ENCODE data around the gene KRTAP4-9.
"Not testable (repeated sequence)": the region's sequence is repeated elsewhere in the genome, so short reads cannot be mapped to it uniquely, and the experiment has no call there.

The KRTAP4-9 gene

DNA sequence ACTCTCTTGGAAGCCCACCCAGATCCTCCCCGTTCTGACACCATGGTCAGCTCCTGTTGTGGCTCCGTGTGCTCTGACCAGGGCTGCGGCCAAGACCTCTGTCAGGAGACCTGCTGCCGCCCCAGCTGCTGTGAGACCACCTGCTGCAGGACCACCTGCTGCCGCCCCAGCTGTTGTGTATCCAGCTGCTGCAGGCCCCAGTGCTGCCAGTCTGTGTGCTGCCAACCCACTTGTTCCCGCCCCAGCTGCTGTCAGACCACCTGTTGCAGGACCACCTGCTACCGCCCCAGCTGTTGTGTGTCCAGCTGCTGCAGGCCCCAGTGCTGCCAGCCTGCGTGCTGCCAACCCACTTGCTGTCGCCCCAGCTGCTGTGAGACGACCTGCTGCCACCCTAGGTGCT is at the start of gene KRTAP4-9:
Gene KRTAP4-9, plus strand, starts transcription at position 43 of the 400 bp plus-strand sequence. Its CDS starts 0 bp downstream, at position 43.
- not testable (repeated sequence) for FAIRE-seq; DNase-seq (ENCODE audit: insufficient read length, low spot score)

GRCh38 chr17:41057547-41057946 is 47.6 kb upstream of the KRTAP4-9 start:
- FAIRE-seq (no peak), DNase-seq (ENCODE audit: insufficient read length, low spot score) (no peak)

GRCh38 chr17:41058741-41059140 is 46.4 kb upstream of the KRTAP4-9 start:
- no peak for FAIRE-seq
- no peak for DNase-seq (ENCODE audit: insufficient read length, low spot score)

DNA sequence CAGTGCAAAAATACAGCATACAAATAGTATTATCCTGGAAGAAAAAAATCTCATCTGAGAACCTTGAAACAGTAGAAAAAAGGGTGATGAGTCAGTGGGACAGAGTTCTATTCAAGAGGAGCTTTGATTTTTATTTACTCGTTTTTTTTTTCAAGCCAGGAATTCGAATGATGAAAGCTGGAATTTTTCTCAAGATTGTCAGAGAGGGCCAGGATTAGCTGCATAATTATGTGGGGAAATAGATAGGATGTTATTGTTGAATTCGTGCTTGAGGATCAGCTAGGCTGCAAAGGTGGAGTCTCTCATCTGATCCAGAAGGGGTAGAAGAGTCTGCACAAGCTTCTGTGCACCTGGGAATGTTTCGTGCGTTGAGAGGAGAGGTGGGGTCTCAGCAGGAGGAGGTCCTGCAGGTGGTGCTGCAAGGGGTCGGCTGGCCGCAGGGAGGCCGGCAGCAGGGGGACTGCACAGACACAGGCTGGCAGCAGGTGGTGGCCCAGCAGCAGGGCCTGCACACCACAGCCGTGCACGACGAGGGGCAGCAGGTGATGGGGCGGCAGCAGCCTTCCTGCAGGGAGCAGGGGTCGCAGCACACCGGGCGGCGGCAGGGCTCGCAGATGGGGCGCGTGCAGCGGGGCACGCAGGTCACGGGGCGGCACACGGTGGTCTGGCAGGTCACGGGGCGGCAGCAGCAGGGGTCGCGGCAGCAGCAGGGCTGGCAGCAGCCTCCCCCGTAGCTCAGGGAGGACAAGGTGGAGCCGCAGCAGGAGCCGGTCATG is 45.7 kb upstream of the KRTAP4-9 start:
- not testable (repeated sequence) for FAIRE-seq; DNase-seq (ENCODE audit: insufficient read length, low spot score)

DNA sequence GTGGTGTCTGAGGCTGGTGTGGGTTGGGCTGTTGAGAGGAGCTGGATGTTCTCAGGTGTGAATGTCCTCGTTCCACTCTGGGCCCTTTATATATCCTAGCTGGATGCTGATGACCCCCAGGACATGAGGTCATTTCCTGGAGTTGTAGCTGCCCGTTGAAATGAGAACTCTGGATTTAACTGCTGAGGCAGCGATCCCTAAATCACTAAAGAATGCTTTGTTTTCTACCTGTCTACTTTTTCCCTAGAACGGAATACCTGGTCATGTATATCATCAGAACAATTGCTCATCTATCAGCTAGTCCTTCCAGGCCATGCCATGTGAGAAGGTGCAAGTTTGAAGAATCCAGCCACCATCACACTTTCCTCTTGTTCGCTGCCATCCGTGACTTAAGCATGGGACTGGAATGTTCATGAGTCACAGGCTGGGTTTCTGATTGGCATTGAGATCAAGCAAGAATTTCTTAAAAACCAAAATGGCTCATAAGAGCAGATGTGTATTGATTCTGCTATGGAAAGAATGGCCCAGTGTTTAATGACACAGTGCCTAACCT is 45.1 kb upstream of the KRTAP4-9 start, which contains the start of gene KRTAP2-3:
Gene KRTAP2-3, minus strand, starts transcription at position 63 of the 553 bp plus-strand sequence. CDS start 64 bp downstream, outside the sequence.
- FAIRE-seq: no peak
- no peak for DNase-seq (ENCODE audit: insufficient read length, low spot score)

- no peak for DNase-seq (ENCODE audit: insufficient read length, low spot score)
These were observed 43.2 kb upstream of the KRTAP4-9 start for GRCh38 chr17:41061964-41062363.

DNA sequence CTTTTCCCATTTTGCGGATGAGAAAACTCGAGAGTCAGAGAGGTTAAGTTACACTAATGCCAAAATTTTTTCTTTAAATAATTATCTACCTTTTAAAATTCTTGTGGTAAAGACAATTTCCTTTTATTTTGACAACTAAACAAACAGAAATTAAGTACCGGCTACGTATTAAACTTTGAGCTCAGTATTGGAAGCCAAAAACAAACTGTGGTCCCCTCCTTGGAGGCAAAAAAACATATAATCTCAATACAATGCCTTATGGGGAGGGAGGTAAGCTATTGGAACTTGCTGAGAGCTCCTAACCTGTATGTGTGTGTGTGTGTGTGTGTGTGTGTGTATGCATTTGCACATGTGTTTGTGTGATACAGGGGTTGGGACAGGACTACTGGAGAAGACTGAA is 41.7 kb upstream of the KRTAP4-9 start:
- FAIRE-seq: no peak
- no peak for DNase-seq (ENCODE audit: insufficient read length, low spot score)

More at GRCh38 chr17:41061964-41062363, 43.2 kb upstream of the KRTAP4-9 start:
- FAIRE-seq: no peak

- no peak for FAIRE-seq
- no peak for DNase-seq (ENCODE audit: insufficient read length, low spot score)
These were observed 40.9 kb upstream of the KRTAP4-9 start for GRCh38 chr17:41064301-41064700.

- DNase-seq (ENCODE audit: insufficient read length, low spot score); FAIRE-seq: not testable (repeated sequence)
These were observed 40.0 kb upstream of the KRTAP4-9 start for GRCh38 chr17:41065016-41065689.

- DNase-seq (ENCODE audit: insufficient read length, low spot score) (no peak), FAIRE-seq (no peak)
These were observed 39.2 kb upstream of the KRTAP4-9 start, which contains the start of gene KRTAP2-4 for GRCh38 chr17:41065829-41066624. KRTAP2-4 (minus strand) TSS chr17:41065879; CDS start chr17:41065845, 34 bp downstream.

DNA sequence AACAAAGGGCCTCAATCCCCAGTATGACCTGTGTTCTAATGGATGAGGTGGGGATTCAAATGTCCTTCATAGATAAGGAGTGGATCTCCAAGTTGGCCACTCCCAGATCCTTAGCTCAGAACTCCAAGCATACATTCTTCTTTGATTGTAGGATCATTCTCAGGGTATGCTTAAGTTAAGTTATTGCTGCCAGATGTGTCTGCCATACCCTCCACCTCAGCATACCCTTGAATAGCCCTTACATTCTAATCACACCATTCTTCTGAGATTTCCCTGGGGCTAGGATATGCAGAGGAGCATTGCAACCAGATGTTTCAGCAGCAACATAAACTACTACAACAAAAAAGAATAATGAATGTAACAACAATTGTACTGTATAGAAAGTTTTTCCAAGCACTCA is 37.9 kb upstream of the KRTAP4-9 start:
- FAIRE-seq (no peak), DNase-seq (ENCODE audit: insufficient read length, low spot score) (no peak)

- no peak for FAIRE-seq
- no peak for DNase-seq (ENCODE audit: insufficient read length, low spot score)
These were observed 36.2 kb upstream of the KRTAP4-9 start for GRCh38 chr17:41069031-41069430.

GRCh38 chr17:41071606-41072360 is 33.4 kb upstream of the KRTAP4-9 start:
- DNase-seq (ENCODE audit: insufficient read length, low spot score) (no peak), FAIRE-seq (no peak)

DNA sequence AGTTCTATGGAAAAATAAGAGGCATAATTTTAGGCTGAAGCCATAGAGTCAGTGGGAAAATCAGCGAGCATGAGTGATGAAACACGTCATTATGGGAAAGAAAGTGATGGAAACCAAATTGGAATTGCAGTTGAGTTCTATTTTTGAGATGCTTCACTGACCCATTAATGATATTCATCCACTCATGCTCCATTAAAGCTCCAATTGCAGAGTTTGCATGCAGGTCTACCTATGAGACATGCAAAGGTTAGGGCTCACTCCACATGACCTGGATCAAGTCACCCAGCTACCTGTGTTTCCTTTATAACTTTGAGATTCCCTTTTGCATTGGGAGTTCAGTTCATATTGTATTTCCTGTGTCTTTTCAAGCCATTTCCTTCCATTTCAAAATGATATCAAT is 31.5 kb upstream of the KRTAP4-9 start:
- DNase-seq (ENCODE audit: insufficient read length, low spot score) (no peak), FAIRE-seq (no peak)

DNA sequence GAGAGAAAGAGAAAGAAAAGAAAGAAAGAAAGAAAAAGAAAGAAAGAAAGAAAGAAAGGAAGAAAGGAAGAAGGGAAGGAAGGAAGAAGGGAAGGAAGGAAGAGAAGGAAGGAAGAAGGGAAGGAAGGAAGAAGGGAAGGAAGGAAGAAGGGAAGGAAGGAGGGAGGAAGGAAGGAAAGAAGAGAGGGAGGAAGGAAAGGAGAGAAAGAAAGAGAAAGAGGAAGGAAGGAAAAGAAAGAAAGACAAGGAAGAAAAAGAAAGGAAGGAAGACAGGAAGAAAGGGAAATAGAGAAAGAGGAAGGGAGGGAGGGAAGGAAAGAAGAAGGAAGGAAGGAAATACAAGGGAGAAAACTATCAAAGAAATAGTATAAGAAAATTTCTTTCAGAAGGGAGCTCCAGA is 28.4 kb upstream of the KRTAP4-9 start:
- DNase-seq (ENCODE audit: insufficient read length, low spot score) (no peak), FAIRE-seq (no peak)

DNA sequence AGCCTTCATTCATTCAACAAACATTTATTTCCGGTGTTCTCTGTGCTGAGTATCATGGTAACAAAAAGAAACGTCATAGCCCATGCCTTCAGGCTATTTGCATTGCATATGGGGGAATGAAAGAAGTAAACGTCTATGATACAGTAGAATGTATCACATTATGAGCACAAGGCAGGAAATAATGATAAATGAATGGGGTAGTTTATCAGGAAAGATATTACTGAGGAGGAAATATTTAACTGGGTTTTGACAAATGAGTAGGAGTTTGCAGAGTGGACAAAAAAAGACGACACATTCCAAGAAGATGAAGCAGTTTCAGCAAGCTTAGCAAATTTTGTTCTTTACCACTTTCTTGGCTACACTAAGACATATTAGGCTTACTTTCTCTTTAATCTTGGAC is 22.6 kb upstream of the KRTAP4-9 start:
- FAIRE-seq (no peak), DNase-seq (ENCODE audit: insufficient read length, low spot score) (no peak)

DNA sequence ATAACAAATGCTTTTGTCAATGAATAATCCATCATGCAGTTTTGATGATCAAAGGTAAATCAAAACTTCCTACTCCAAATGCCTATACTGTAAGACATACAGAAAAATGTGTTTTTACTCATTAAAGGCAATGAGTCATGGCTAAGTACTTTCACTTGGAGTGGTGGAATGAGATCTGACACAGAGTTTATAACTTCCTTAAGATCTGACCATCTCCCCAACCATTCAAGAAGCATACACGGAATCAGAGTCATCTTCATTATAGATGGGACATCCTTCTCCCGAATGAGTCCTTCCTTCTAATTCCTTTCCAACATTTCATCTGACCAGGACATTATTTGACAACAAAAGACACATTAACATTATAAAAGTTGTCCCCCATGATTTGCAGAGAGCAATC is 21.8 kb upstream of the KRTAP4-9 start:
- FAIRE-seq; DNase-seq (ENCODE audit: insufficient read length, low spot score): not testable (repeated sequence)

DNA sequence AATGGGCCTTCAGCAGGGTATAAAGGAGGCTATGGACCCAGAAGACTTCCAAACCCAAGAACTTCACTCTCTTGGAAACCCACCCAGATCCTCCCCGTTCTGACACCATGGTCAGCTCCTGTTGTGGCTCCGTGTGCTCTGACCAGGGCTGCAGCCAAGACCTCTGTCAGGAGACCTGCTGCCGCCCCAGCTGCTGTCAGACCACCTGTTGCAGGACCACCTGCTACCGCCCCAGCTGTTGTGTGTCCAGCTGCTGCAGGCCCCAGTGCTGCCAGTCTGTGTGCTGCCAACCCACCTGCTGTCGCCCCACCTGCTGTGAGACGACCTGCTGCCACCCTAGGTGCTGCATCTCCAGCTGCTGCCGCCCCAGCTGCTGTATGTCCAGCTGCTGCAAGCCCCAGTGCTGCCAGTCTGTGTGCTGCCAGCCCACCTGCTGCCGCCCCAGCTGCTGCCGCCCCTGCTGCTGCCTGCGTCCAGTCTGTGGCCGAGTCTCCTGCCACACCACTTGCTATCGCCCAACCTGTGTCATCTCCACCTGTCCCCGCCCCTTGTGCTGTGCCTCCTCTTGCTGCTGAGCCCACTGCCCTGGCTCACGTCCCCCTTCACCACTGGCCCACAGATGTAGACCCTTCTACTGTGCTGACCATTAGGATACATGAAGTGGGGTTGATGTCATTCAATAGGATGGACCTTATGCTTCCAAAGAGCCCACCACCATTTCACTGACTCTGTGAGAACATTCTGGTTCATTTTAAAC is 20.9 kb upstream of the KRTAP4-9 start, which contains the start of gene KRTAP4-7:
Gene KRTAP4-7, plus strand, starts transcription at position 51 of the 757 bp plus-strand sequence. Its CDS starts 57 bp downstream, at position 108.
- FAIRE-seq: not testable (repeated sequence)

More for the DNA sequence above, 20.9 kb upstream of the KRTAP4-9 start, which contains the start of gene KRTAP4-7:
- not testable (repeated sequence) for DNase-seq (ENCODE audit: insufficient read length, low spot score)
